ENCODE data around the gene CCDC157.

DNA sequence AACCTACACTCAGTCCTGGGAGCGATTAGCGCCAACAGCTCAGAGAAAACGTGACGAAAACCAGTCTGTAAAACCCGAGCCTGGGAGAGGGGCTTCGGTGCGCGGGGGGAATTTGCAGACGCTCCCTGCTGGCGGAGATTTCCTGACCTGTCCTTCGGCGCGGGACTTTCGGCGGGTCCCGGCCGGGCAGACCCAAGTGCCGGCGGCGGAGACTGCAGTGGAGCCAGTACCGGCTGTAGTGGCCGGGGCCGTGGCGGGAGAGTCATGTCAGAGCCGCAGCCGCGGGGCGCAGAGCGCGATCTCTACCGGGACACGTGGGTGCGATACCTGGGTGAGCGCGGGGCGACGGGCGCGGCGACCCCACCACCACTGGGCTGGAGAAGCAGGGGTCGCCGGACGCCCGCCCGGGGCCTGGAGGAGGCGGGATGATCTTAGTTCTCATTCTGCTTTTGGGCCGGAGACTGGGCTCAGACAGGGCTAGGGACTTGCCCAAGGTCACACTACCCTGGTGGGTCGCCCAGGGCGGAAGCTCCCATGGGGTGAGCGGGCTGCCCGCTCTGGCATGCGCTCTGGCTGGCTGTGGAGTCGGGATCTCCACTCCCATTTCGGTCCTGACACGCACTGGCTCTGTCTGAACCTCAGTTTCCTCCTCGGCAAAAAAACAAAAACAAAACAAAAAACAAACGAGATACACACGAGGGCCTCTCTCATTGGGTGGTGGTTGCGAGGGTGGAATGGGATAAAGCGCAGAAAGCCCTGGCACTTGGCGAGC lies 69.0 kb downstream of the CCDC157 start, which contains the start of gene MTFP1:
- TF ChIP-seq EZH2phosphoT487 (IDR thresholded peaks at IDR 0.05): no peak
- TF ChIP-seq, protein P1, sequence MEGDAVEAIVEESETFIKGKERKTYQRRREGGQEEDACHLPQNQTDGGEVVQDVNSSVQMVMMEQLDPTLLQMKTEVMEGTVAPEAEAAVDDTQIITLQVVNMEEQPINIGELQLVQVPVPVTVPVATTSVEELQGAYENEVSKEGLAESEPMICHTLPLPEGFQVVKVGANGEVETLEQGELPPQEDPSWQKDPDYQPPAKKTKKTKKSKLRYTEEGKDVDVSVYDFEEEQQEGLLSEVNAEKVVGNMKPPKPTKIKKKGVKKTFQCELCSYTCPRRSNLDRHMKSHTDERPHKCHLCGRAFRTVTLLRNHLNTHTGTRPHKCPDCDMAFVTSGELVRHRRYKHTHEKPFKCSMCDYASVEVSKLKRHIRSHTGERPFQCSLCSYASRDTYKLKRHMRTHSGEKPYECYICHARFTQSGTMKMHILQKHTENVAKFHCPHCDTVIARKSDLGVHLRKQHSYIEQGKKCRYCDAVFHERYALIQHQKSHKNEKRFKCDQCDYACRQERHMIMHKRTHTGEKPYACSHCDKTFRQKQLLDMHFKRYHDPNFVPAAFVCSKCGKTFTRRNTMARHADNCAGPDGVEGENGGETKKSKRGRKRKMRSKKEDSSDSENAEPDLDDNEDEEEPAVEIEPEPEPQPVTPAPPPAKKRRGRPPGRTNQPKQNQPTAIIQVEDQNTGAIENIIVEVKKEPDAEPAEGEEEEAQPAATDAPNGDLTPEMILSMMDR (IDR thresholded peaks at IDR 0.05): no peak
- TF ChIP-seq EZH2 (IDR thresholded peaks at IDR 0.05): no peak

Measured in neural progenitor cell (in vitro differentiated cells).